H9 (cell line): ENCODE results near the gene EXOC6. TPM values are rescaled to one million over a fixed set of nuclear protein-coding genes. Genes with fewer than 3 reads are reported as not detected.
A peak's percentile ranks its signal among the peaks of the same experiment; 100 is the strongest.

Experiments used
- DNase-seq: peaks from one replicate; pipeline ENCODE4 v3.0.0-alpha.2; 2017
- H2AFZ ChIP-seq: one replicate; pipeline ENCODE4 v1.6.1; 2013; ENCODE audit warnings: mild to moderate bottlenecking, low read length, control low read depth, moderate library complexity
- H2AK5ac ChIP-seq: 2 replicates; pipeline ENCODE4 v1.6.1; 2013; ENCODE audit warnings: low read length, control low read depth, mixed read lengths; ENCODE audit not compliant: insufficient read length
- H2BK120ac ChIP-seq: one replicate; pipeline ENCODE4 v1.6.1; 2013; ENCODE audit warnings: low read depth, mild to moderate bottlenecking, low read length, control low read depth, inconsistent platforms; ENCODE audit not compliant: poor library complexity, severe bottlenecking
- H2BK12ac ChIP-seq: 2 replicates; pipeline ENCODE4 v1.6.1; 2013; ENCODE audit warnings: low read length, control low read depth, mixed read lengths, low read depth; ENCODE audit not compliant: insufficient read length
- H2BK15ac ChIP-seq: 2 replicates; pipeline ENCODE4 v1.6.1; 2013; ENCODE audit warnings: low read depth, low read length, control low read depth
- H2BK20ac ChIP-seq: one replicate; pipeline ENCODE4 v1.6.1; 2013; ENCODE audit warnings: low read depth, mild to moderate bottlenecking, low read length, control low read depth, inconsistent platforms; ENCODE audit not compliant: poor library complexity, severe bottlenecking
- H2BK5ac ChIP-seq: 2 replicates; pipeline ENCODE4 v1.6.1; 2013; ENCODE audit warnings: low read length, control low read depth, mixed read lengths; ENCODE audit not compliant: insufficient read length
- H3K14ac ChIP-seq: 2 replicates; pipeline ENCODE4 v1.6.1; 2013; ENCODE audit warnings: low read length, control low read depth; ENCODE audit not compliant: insufficient read depth
- H3K18ac ChIP-seq: 2 replicates; pipeline ENCODE4 v1.6.1; 2013; ENCODE audit warnings: low read depth, mild to moderate bottlenecking, mixed read lengths, low read length, control low read depth; ENCODE audit not compliant: insufficient read length
- H3K23ac ChIP-seq: 2 replicates; pipeline ENCODE4 v1.6.1; 2013; ENCODE audit warnings: low read length, control low read depth, mixed read lengths, low read depth; ENCODE audit not compliant: insufficient read length
- H3K23me2 ChIP-seq: 2 replicates; pipeline ENCODE4 v1.6.1; 2013; ENCODE audit warnings: low read depth, mild to moderate bottlenecking, mixed read lengths, low read length, control low read depth; ENCODE audit not compliant: insufficient read length, poor library complexity, severe bottlenecking
- H3K27ac ChIP-seq: 2 replicates; pipeline ENCODE4 v1.5.1; 2013; ENCODE audit warnings: low read length, control low read depth, mixed read lengths, low read depth; ENCODE audit not compliant: insufficient read length
- H3K27me3 ChIP-seq: 2 replicates; pipeline ENCODE4 v1.6.1; 2013; ENCODE audit warnings: low read length, control low read depth, inconsistent platforms; ENCODE audit not compliant: insufficient read depth
- H3K4ac ChIP-seq: 2 replicates; pipeline ENCODE4 v1.6.1; 2013; ENCODE audit warnings: low read depth, mild to moderate bottlenecking, control low read depth, inconsistent platforms, low read length, moderate library complexity
- H3K4me1 ChIP-seq: 2 replicates; pipeline ENCODE4 v1.6.1; 2013; ENCODE audit warnings: low read length, control low read depth, inconsistent platforms; ENCODE audit not compliant: insufficient read depth
- H3K4me2 ChIP-seq: 2 replicates; pipeline ENCODE4 v1.6.1; 2013; ENCODE audit warnings: low read length, control low read depth, mixed read lengths; ENCODE audit not compliant: insufficient read length, insufficient read depth
- H3K56ac ChIP-seq: 2 replicates; pipeline ENCODE4 v1.6.1; 2013; ENCODE audit warnings: low read depth, mild to moderate bottlenecking, mixed read lengths, low read length, control low read depth; ENCODE audit not compliant: insufficient read length
- H3K79me1 ChIP-seq: 2 replicates; pipeline ENCODE4 v1.6.1; 2013; ENCODE audit warnings: low read depth, mild to moderate bottlenecking, moderate library complexity, low read length, control low read depth, inconsistent platforms; ENCODE audit not compliant: insufficient read depth, poor library complexity, severe bottlenecking
- H3K79me2 ChIP-seq: 2 replicates; pipeline ENCODE4 v1.6.1; 2013; ENCODE audit warnings: low read length, control low read depth, inconsistent platforms; ENCODE audit not compliant: insufficient read depth
- H3K9ac ChIP-seq: 2 replicates; pipeline ENCODE4 v1.6.1; 2013; ENCODE audit warnings: low read length, control low read depth, mixed read lengths; ENCODE audit not compliant: insufficient read length; ENCODE audit errors: extremely low read depth
- H3K9me3 ChIP-seq: one replicate; pipeline ENCODE4 v1.6.1; 2013; ENCODE audit warnings: low read depth, low read length, inconsistent platforms; ENCODE audit not compliant: control insufficient read depth
- H3T11ph ChIP-seq: one replicate; pipeline ENCODE4 v1.6.1; 2013; ENCODE audit warnings: mild to moderate bottlenecking, low read length, control low read depth, inconsistent platforms
- H4K20me1 ChIP-seq: one replicate; pipeline ENCODE4 v1.6.1; 2013; ENCODE audit not compliant: control insufficient read depth, insufficient read length, insufficient read depth
- H4K5ac ChIP-seq: 2 replicates; pipeline ENCODE4 v1.6.1; 2013; ENCODE audit warnings: low read depth, mild to moderate bottlenecking, mixed read lengths, low read length, control low read depth; ENCODE audit not compliant: insufficient read length
- H4K8ac ChIP-seq: replicated peaks from 2 replicates; pipeline ENCODE4 v1.6.1; 2013; ENCODE audit warnings: low read length, control low read depth, mixed read lengths, low read depth; ENCODE audit not compliant: insufficient read length
- H4K91ac ChIP-seq: 2 replicates; pipeline ENCODE4 v1.6.1; 2013; ENCODE audit warnings: low read depth, mild to moderate bottlenecking, moderate library complexity, mixed read lengths, low read length, control low read depth; ENCODE audit not compliant: insufficient read length
- H3K27ac Mint-ChIP-seq, 3 experiments: 2 replicates in 2 of 3; 3 replicates in 1 of 3; pipeline ENCODE4 v1.8.0; 2020 to 2021; ENCODE audit warnings: mixed read lengths in 3 of 3, mild to moderate bottlenecking in 1 of 3, moderate library complexity in 1 of 3
- H3K27me3 Mint-ChIP-seq: 2 replicates; pipeline ENCODE4 v1.8.0; 2021; ENCODE audit warnings: low read depth, mild to moderate bottlenecking, moderate library complexity, mixed read lengths
- H3K36me3 Mint-ChIP-seq, 3 experiments: 2 replicates in 2 of 3; 3 replicates in 1 of 3; pipeline ENCODE4 v1.8.0; 2020 to 2021; ENCODE audit warnings: low read depth in 3 of 3, mixed read lengths in 3 of 3; ENCODE audit not compliant: insufficient read depth in 1 of 3
- H3K4me1 Mint-ChIP-seq, 2 experiments: 2 replicates each; pipeline ENCODE4 v1.8.0; 2020; ENCODE audit warnings: mixed read lengths in 2 of 2
- H3K4me3 Mint-ChIP-seq, 2 experiments: 2 replicates in 1 of 2; 3 replicates in 1 of 2; pipeline ENCODE4 v1.8.0; 2020 to 2021; ENCODE audit warnings: mild to moderate bottlenecking in 2 of 2, mixed read lengths in 2 of 2, moderate library complexity in 1 of 2
- H3K9me3 Mint-ChIP-seq, 2 experiments: 2 replicates in 1 of 2; 3 replicates in 1 of 2; pipeline ENCODE4 v1.8.0; 2020; ENCODE audit warnings: mild to moderate bottlenecking in 2 of 2, mixed read lengths in 2 of 2, moderate library complexity in 1 of 2
- WGBS: extraction: QIAGEN DNeasy Blood & Tissue Kit; methylation state at CpG from one replicate; pipeline ENCODE4 v1.1.7; 2013; ENCODE audit warnings: missing lambda C conversion rate, low lambda C conversion rate, mixed read lengths; ENCODE audit not compliant: insufficient read length; ENCODE audit errors: extremely low coverage; 5-methylcytosine and 5-hydroxymethylcytosine counted together
- total RNA-seq: library from RNA; stranded (reverse); gene quantifications from 2 replicates; pipeline ENCODE4 v1.2.1, GENCODE V29; 2021
- TF ChIP-seq, protein P1 (sequence below): fragments of 200-600 bp; sonication (generic); conservative IDR thresholded peaks from 3 replicates; pipeline ENCODE4 v1.8.0; 2021; ENCODE audit warnings: antibody characterized with exemption, mild to moderate bottlenecking

Gene EXOC6
- total RNA-seq, 1 experiment from 2014 or later: 9.0 TPM

DNA sequence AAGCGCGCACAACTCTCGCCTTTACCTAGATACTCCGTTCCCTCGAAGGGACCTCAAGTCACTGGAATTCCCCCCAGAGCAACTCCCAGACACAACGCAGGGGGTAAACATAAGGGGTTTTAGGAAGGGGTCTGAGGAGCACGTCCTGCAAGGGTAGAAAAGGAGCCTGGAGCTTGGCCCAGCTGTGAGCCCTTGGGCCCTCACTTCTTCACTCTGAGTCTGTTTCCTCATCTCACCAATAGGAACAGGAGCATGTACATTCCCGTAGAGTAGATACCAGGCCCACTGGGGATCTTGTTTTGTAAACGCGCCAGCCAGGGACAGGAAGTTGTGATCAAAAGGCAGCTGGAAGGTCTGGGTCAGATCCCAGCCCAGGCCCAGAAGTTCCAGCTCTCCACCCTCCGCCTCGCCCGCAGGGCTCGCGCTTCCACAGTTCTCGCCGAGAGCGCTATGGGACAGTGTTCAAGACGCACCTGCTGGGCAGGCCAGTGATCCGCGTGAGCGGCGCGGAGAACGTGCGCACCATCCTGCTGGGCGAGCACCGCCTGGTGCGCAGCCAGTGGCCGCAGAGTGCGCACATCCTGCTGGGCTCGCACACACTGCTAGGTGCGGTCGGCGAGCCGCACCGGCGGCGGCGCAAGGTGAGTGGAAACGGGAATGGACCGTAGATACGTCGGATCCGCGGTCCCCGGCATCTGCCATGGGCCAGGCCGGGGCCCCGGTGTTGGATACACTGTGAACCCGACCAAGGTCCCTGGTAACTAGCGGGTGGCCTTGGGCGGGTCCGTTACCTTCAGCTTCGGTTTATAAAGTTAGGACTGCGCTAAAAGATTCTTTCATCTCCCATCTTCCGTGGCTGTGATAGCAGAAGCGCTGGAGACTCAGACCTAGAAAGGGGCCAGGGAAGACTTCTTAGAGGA is 213.5 kb downstream of the EXOC6 start:
- no peaks in the 10 kb centered on the region for H3K23me2 ChIP-seq
- no peaks in the 10 kb centered on the region for H3K9me3 ChIP-seq
- no peak overlapping the region for H3K56ac ChIP-seq
- no peak overlapping the region for H4K5ac ChIP-seq
- no peak overlapping the region for H3K4ac ChIP-seq
- H2BK120ac ChIP-seq: no peak overlapping the region
- H3K4me2 ChIP-seq: peak overlapping the region; percentile 18
- H4K20me1 ChIP-seq: no peaks in the 10 kb centered on the region
- peaks cover 19 to 39% of the 10 kb centered on the region in 2 experiments for H3K4me1 Mint-ChIP-seq
- peak; percentile 34 for DNase-seq
- H3K4me3 Mint-ChIP-seq: peak overlapping the region; percentile 44 to 71
- H3K4me1 ChIP-seq: no peaks in the 10 kb centered on the region
- no peak overlapping the region for H2BK20ac ChIP-seq
- no peak overlapping the region for H4K91ac ChIP-seq
- H3K18ac ChIP-seq: no peak overlapping the region
- no peaks in the 10 kb centered on the region for H3K79me1 ChIP-seq
- H3K9me3 Mint-ChIP-seq: peaks cover 6 to 8% of the 10 kb centered on the region in 2 experiments; a peak in 4 of 5 replicates
- H3K27ac ChIP-seq: no peak overlapping the region
- peaks cover 78% of the 10 kb centered on the region for H3K27me3 Mint-ChIP-seq
- no peak overlapping the region for H4K8ac ChIP-seq
- H3K14ac ChIP-seq: no peak overlapping the region
- no peak overlapping the region for H2BK5ac ChIP-seq
- WGBS: no CpG with 5 or more reads among the region's 57 CpGs
- H2AFZ ChIP-seq: no peak overlapping the region
- no peak overlapping the region for H2AK5ac ChIP-seq
- H3K79me2 ChIP-seq: no peaks in the 10 kb centered on the region
- peaks cover 68% of the 10 kb centered on the region for H3K27me3 ChIP-seq
- peaks cover 0 to 14% (median 5%) of the 10 kb centered on the region in 3 experiments; a peak in 5 of 7 replicates for H3K36me3 Mint-ChIP-seq
- no peak overlapping the region for H2BK15ac ChIP-seq
- no peak overlapping the region for H3K9ac ChIP-seq
- no peak overlapping the region for H3K27ac Mint-ChIP-seq
- no peak overlapping the region for H3K23ac ChIP-seq
- H3T11ph ChIP-seq: no peak overlapping the region
- H2BK12ac ChIP-seq: no peak overlapping the region
- TF ChIP-seq, protein P1, sequence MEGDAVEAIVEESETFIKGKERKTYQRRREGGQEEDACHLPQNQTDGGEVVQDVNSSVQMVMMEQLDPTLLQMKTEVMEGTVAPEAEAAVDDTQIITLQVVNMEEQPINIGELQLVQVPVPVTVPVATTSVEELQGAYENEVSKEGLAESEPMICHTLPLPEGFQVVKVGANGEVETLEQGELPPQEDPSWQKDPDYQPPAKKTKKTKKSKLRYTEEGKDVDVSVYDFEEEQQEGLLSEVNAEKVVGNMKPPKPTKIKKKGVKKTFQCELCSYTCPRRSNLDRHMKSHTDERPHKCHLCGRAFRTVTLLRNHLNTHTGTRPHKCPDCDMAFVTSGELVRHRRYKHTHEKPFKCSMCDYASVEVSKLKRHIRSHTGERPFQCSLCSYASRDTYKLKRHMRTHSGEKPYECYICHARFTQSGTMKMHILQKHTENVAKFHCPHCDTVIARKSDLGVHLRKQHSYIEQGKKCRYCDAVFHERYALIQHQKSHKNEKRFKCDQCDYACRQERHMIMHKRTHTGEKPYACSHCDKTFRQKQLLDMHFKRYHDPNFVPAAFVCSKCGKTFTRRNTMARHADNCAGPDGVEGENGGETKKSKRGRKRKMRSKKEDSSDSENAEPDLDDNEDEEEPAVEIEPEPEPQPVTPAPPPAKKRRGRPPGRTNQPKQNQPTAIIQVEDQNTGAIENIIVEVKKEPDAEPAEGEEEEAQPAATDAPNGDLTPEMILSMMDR: no peak
